Endothelial cell of umbilical vein (primary cell): ENCODE results near the gene LINC01488. TPM values are rescaled to one million over a fixed set of nuclear protein-coding genes. Genes with fewer than 3 reads are reported as not detected.

Experiments
- BruUV-seq: library from RNA; stranded (reverse); fragments of 400-500 nt; replicated peaks from 2 replicates; lab custom pipeline; 2021; lab: Mats Ljungman, UMichigan
- CTCF ChIA-PET: fragments of 300-600, 350-600 bp; sonication (Branson Sonifier 250); formaldehyde crosslinking; loops from one replicate; lab custom pipeline; 2021; ENCODE audit warnings: antibody characterized with exemption, inconsistent platforms; lab: Charles Lee
- POLR2A ChIA-PET: fragments of 300-600, 350-600 bp; sonication (Branson Sonifier 250); formaldehyde crosslinking; loops from one replicate; lab custom pipeline; 2021; ENCODE audit warnings: antibody characterized with exemption, inconsistent platforms; lab: Charles Lee
- DNase-seq: peaks from one replicate; pipeline ENCODE4 v3.0.0-alpha.2; 2011; ENCODE audit warnings: low read depth, low spot score
- FAIRE-seq: peaks from 2 replicates; lab custom pipeline; 2011; peaks lifted over from hg19 to GRCh38; lab: Jason Lieb, UNC
- H2AFZ ChIP-seq: 2 replicates; pipeline ENCODE4 v1.6.0; 2012; ENCODE audit warnings: low read depth, low read length, control low read depth, inconsistent platforms
- H3K27ac ChIP-seq: 2 replicates; pipeline ENCODE4 v1.5.1; 2011; ENCODE audit warnings: low read depth, mild to moderate bottlenecking, control low read depth, low read length, moderate library complexity; ENCODE audit not compliant: insufficient read depth
- H3K27me3 ChIP-seq, 2 experiments: 2 replicates each; pipeline versions ENCODE4 v1.6.0 to v1.6.1; 2011; ENCODE audit warnings: low read length in 2 of 2, mixed read lengths in 1 of 2; ENCODE audit not compliant: control insufficient read depth in 2 of 2, insufficient read depth in 2 of 2
- H3K36me3 ChIP-seq, 2 experiments: 2 replicates in 1 of 2; 3 replicates in 1 of 2; pipeline ENCODE4 v1.5.1; 2011; ENCODE audit warnings: low read length in 2 of 2, mild to moderate bottlenecking in 1 of 2, moderate library complexity in 1 of 2; ENCODE audit not compliant: control insufficient read depth in 2 of 2, insufficient read depth in 2 of 2; ENCODE audit errors: extremely low read depth in 1 of 2
- H3K4me1 ChIP-seq: 3 replicates; pipeline ENCODE4 v1.5.1; 2011; ENCODE audit warnings: mild to moderate bottlenecking, low read length; ENCODE audit not compliant: control insufficient read depth, insufficient read depth; ENCODE audit errors: extremely low read depth
- H3K4me2 ChIP-seq: 2 replicates; pipeline ENCODE4 v1.6.1; 2011; ENCODE audit warnings: low read length, control low read depth, mixed read lengths; ENCODE audit not compliant: insufficient read depth
- H3K4me3 ChIP-seq, 3 experiments: fragments of 200-600 bp in 1 of 3; sonication (generic), shearing (Covaris generic) in 1 of 3; replicated peaks in 1 of 3; 2 replicates each; pipeline ENCODE4 v1.5.1; 2011 to 2016; ENCODE audit warnings: control low read depth in 3 of 3, low read length in 3 of 3, mild to moderate bottlenecking in 2 of 3, inconsistent platforms in 1 of 3, low read depth in 1 of 3, moderate library complexity in 1 of 3; ENCODE audit not compliant: insufficient read depth in 1 of 3
- H3K79me2 ChIP-seq: 2 replicates; pipeline ENCODE4 v1.6.0; 2012; ENCODE audit warnings: low read length, inconsistent platforms; ENCODE audit not compliant: control insufficient read depth, insufficient read depth
- H3K9ac ChIP-seq: replicated peaks from 2 replicates; pipeline ENCODE3; 2011; ENCODE audit warnings: low read length, control low read depth; ENCODE audit not compliant: insufficient read depth; ENCODE audit errors: extremely low read depth
- H3K9me1 ChIP-seq: replicated peaks from 3 replicates; pipeline ENCODE4 v1.6.0; 2011; ENCODE audit warnings: mild to moderate bottlenecking, low read length; ENCODE audit not compliant: control insufficient read depth, insufficient read depth; ENCODE audit errors: extremely low read depth
- H3K9me3 ChIP-seq: replicated peaks from 2 replicates; pipeline ENCODE4 v1.5.1; 2012; ENCODE audit warnings: low read length, inconsistent platforms; ENCODE audit not compliant: control insufficient read depth, insufficient read depth
- H4K20me1 ChIP-seq: replicated peaks from 2 replicates; pipeline ENCODE3; 2011; ENCODE audit warnings: mild to moderate bottlenecking, low read length; ENCODE audit not compliant: control insufficient read depth, insufficient read depth; ENCODE audit errors: extremely low read depth
- CTCF ChIP-seq, 2 donors: IDR thresholded peaks; 1 replicate in 1 of 2; 2 replicates in 1 of 2; pipeline ENCODE4 v1.5.1; 2011; ENCODE audit warnings: low read length in 2 of 2, mild to moderate bottlenecking in 2 of 2, moderate library complexity in 2 of 2, control low read depth in 1 of 2, inconsistent platforms in 1 of 2, low read depth in 1 of 2; ENCODE audit not compliant: insufficient read depth in 1 of 2; ENCODE audit errors: extremely low read depth in 1 of 2
- EZH2 ChIP-seq: IDR thresholded peaks from 2 replicates; pipeline ENCODE4 v1.6.1; 2012; ENCODE audit warnings: borderline replicate concordance, low read depth, mild to moderate bottlenecking, moderate library complexity, low read length, inconsistent platforms; ENCODE audit not compliant: severe bottlenecking
- FOS ChIP-seq: IDR thresholded peaks from 2 replicates; pipeline ENCODE4 v1.6.1; 2011; ENCODE audit warnings: mild to moderate bottlenecking, low read length, moderate library complexity, borderline replicate concordance; ENCODE audit not compliant: insufficient read depth
- GATA2 ChIP-seq: IDR thresholded peaks from 2 replicates; pipeline ENCODE4 v1.7.0; 2011; ENCODE audit warnings: low read depth, mild to moderate bottlenecking, moderate library complexity, mixed read lengths, low read length; ENCODE audit not compliant: insufficient read length, insufficient read depth
- JUN ChIP-seq: IDR thresholded peaks from 2 replicates; pipeline ENCODE4 v1.6.1; 2011; ENCODE audit warnings: borderline replicate concordance, low read depth; ENCODE audit not compliant: insufficient read length, insufficient read depth
- MAX ChIP-seq: IDR thresholded peaks from 2 replicates; pipeline ENCODE4 v1.6.1; 2011; ENCODE audit not compliant: insufficient read depth, insufficient read length
- MYC ChIP-seq: IDR thresholded peaks from one replicate; pipeline ENCODE4 v1.6.1; 2011; ENCODE audit warnings: mild to moderate bottlenecking, low read depth, low read length
- POLR2A ChIP-seq: IDR thresholded peaks from 2 replicates; pipeline ENCODE4 v1.6.1; 2012; ENCODE audit warnings: low read depth, mild to moderate bottlenecking, control low read depth, low read length
- POLR2AphosphoS5 ChIP-seq: IDR thresholded peaks from 2 replicates; pipeline ENCODE4 v1.6.1; 2012; ENCODE audit warnings: low read depth, mild to moderate bottlenecking, control low read depth, low read length, moderate library complexity; ENCODE audit not compliant: insufficient read depth
- dilution Hi-C: fragments of 300-500 bp; cut with MboI; formaldehyde crosslinking; loops from one replicate; pipeline ENCODE4 v1.15.0; 2019; ENCODE audit warnings: low sequenced_read_pairs; ENCODE audit not compliant: extremely low pct_ligation_motif_present
- intact Hi-C: fragments of 100-400 bp; cut with micrococcal nuclease; formaldehyde crosslinking; loops from one replicate; pipeline ENCODE4 v1.10.0; 2022
- polyA plus RNA-seq, 4 experiments: library from polyadenylated mRNA; depleted of rRNA in 3 of 4; stranded (reverse) in 3 of 4; unstranded in 1 of 4; fragments of >200 nt; gene quantifications; 2 replicates each; pipeline versions ENCODE4 v1.2.1 to v1.2.3, GENCODE V29; 2011 to 2012; ENCODE audit warnings: missing spikeins in 1 of 4
- total RNA-seq: library from RNA; stranded (reverse); gene quantifications from 2 replicates; pipeline ENCODE4 v1.2.3, GENCODE V29; 2021

The LINC01488 gene
- total and polyA plus RNA-seq, 2 donors (not counting 3 experiments of a cell fraction or from before 2014, with no cell fraction given) = not detected

DNA sequence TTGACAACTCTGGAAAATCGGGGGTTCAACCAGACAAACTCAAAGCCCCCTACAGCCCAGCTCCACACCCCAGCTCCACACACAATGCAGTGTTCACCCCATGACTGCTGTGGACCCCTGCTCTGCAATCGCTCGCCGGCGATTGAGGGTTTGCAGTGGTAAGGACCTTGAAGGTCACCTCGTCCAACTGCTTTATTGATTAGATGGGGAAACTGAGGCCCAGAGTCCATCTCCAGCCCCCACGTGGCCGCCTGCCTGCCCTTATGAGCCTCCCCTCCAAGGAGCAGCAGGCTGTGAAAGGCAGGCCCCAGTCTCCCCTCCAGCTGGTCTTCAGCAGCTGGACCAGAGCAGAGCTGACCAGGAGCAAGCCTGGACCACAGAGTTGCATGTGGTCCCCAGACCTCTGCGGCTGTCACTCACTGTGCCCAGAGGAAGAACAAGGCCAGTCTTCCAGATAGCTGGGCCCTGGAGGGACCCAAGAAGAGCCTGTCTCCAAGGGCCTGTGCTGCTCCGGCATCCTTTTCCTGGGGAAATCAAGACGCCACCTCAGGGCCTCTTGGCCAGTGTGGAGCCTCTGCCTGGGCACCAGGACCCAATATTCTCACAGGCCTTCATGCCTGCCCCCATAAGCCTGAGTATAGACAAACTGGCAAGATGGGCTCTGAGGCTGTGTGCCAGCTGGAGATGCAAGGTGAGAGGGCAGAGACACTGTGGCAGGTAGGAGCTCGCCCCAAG, 8.8 kb upstream of the LINC01488 start:
- ChIA-PET CTCF (no interaction called here), POLR2A (interaction anchor here (1.1 kb wide), 1 partner anchor 24 kb away, joined by 5 read pairs; no protein-coding TSS in a partner anchor)
- Histone ChIP-seq H3K79me2 (no peaks in the 10 kb centered on the region), H3K27ac (no peak overlapping the region), H4K20me1 (no peaks in the 10 kb centered on the region), H3K9me1 (no peaks in the 10 kb centered on the region), H3K36me3 (no peaks in the 10 kb centered on the region), H3K4me1 (peaks cover 7% of the 10 kb centered on the region), H3K9ac (no peak overlapping the region), H3K4me2 (no peak overlapping the region), H2AFZ (no peak overlapping the region), H3K9me3 (no peaks in the 10 kb centered on the region), H3K27me3 (no peaks in the 10 kb centered on the region), H3K4me3 (no peak overlapping the region)
- intact Hi-C loops = no loop called here
- no peak for DNase-seq
- BruUV-seq = no TSS peak
- dilution Hi-C loops = no loop called here
- TF ChIP-seq CTCF (IDR thresholded peaks at IDR 0.05; ENCODE audit: extremely low read depth in 1 of 2, insufficient read depth in 1 of 2, low read depth in 1 of 2, low read length in 2 of 2) (no peak), GATA2 (no peak), JUN (no peak)
- no peak for FAIRE-seq

DNA sequence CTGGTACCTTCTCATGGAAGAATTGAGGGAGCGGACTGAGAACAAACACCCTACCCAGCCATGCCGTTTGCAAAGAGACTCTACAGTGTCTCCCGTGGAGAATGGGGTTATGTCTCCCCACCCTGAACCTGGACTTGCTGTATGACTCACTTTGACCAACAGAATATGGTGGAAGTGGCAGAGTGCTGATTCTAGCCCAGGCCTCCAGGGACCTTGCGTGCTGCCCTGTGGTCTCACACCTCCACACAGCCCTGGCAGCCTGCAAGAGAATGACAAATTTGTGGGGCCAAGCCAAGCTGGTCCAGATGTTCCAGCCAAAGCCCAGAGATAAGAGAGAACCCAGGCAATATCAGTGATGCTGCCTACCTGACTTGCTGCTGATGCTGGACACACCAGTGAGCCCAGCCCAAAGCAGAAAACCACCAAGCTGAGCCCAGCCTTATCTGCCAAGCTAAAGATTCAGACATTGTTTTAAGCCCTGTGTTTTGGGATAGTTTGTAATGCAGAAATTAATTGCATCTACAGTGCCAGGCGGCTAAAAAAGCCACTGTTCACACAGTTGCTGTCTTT, 8.1 kb upstream of the LINC01488 start:
- Histone ChIP-seq H3K27me3 (no peaks in the 10 kb centered on the region), H3K4me2 (no peak overlapping the region), H3K27ac (no peak overlapping the region), H3K9me1 (no peaks in the 10 kb centered on the region), H3K9me3 (no peaks in the 10 kb centered on the region), H2AFZ (no peak overlapping the region), H3K4me1 (peaks cover 7% of the 10 kb centered on the region), H3K36me3 (no peaks in the 10 kb centered on the region), H3K9ac (no peak overlapping the region), H3K79me2 (no peaks in the 10 kb centered on the region), H4K20me1 (no peaks in the 10 kb centered on the region), H3K4me3 (no peak overlapping the region)
- CTCF ChIA-PET = interaction anchor here (1.1 kb wide), 1 partner anchor 74 kb away, joined by 3 read pairs; no protein-coding TSS in a partner anchor
- intact Hi-C loops = no loop called here
- POLR2A ChIA-PET = interaction anchor here (1.1 kb wide), 1 partner anchor 24 kb away, joined by 5 read pairs; no protein-coding TSS in a partner anchor
- TF ChIP-seq POLR2A (no peak), MAX (no peak), JUN (no peak), POLR2AphosphoS5 (no peak), GATA2 (no peak), FOS (no peak), CTCF (IDR thresholded peaks at IDR 0.05; ENCODE audit: extremely low read depth in 1 of 2, insufficient read depth in 1 of 2, low read depth in 1 of 2, low read length in 2 of 2) (no peak), EZH2 (no peak), MYC (no peak)
- dilution Hi-C loops = no loop called here
- BruUV-seq = no TSS peak
- FAIRE-seq (no peak), DNase-seq (no peak)
